SH-SY5Y (cell line): Measurements from ENCODE around the gene ADGRG6.

Experiments
- GATA2 ChIP-seq: IDR thresholded peaks from 2 replicates; pipeline ENCODE4 v1.6.1; 2011; ENCODE audit warnings: mild to moderate bottlenecking, low read depth, low read length
- GATA3 ChIP-seq: IDR thresholded peaks from 2 replicates; pipeline ENCODE4 v1.6.1; 2011; ENCODE audit warnings: low read depth, mild to moderate bottlenecking, low read length, moderate library complexity

Gene ADGRG6

DNA sequence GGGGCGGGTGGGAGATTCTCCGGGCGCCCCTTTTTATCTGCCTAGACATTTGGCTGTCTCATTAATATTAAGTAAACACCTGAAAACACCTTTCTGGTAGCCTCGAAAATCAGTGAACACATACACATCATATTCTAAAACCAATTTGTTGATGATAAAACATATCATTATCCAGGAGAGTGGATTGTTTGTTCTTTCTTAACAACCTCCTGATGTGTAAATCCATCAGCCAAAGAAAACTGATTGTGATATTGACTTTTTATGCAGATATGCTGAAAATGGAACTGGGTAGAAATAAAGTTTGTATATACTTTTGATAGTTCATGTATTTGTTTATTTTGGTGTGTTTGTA is 75.7 kb downstream of the ADGRG6 start:
- no peak for TF ChIP-seq GATA3
- TF ChIP-seq GATA2: no peak

DNA sequence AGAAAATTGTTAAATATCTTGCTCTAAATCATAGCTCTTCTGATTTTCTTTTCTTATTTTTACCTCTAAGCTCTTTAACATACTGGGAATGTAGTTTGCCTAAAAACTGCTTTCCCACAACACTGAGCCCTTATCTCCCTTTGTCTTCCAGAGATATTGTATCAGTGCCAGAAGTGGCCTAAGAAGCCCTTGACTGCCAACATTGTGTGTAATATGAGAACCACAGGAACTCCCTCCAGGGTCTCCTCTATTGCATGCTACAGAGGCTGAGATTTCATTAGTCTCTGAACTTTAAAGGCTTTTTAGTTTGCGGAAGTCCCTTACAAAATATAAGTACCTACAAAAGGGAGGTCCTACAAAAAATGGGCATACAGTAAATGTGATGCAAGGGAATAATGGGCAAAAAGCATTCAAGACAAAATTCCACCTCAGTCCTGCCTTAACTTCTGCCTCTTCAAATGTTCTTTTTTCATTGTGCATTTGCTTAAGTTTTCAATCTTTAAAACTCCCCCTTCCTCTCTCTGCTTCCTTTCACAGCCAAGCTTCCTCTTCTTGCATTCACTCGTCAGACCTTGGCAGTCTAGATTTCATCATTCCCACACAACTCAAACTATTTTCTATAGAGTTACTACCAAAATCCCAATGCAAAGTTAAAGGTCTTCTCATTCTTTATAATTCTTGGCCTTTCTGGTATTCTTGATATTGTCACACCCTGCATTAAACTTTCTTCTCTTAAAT is 76.5 kb downstream of the ADGRG6 start:
- TF ChIP-seq GATA3 (no peak), GATA2 (no peak)

DNA sequence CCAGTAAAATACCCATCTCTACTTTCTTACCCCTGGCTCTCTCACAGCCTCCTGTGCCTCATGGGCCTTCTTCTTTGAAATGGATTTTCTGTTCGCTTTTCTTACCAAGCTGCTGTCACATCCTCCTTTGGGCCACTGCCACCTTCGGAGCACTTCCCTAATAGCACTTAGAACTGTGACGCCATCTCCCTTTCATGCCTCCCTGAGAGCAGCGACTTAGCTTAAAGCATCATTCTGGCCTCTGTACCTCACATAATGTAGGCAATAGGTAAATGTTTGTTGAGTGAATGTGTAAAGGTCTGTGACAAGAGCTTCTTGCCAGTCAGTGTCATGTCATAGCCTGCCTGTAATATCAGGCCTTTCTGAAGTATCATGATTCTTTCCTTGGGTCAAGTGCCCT is 78.8 kb downstream of the ADGRG6 start:
- no peak for TF ChIP-seq GATA2

DNA sequence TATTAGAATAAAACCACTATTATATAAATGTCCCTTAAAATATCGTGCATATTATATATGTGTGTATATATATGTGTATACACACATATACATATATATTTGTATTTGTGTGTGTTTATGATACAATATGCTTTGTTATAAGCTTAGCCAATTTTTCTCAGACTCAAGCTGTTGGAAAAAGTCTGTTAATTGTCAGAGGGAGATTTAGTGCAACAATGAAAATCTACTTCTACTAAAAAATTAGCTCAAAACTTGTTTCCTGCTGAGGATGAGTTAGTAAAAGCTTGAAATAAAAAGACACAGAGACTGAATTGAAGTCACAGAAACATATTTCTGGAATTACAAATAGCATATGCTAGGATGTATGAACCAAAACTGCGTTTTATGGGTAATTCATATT is 79.4 kb downstream of the ADGRG6 start:
- TF ChIP-seq GATA3 (no peak), GATA2 (no peak)

DNA sequence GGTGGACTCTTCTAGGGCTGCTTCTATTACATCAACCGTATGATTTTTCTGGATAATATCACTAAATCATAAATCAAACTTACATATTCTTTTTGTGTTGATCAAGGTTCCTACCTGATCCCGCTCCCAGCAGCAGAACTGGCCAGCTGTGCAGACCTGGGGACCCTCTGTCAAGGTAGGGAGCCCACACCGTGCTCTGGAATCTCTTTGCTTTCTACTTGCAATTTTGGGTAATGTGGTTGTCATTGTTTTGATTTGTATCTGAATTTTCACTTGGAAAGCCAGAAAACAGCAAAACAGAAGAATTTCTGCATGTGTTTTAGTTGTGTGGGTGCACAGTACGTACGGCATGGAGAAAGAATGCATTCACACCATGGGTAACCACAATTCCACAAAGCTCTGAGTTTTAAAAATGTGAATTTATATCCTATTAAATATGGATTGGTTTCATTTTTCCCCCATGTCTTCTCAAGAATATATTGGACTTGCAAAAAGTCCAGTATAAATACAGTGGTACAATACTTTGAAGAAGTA is 80.1 kb downstream of the ADGRG6 start:
- TF ChIP-seq GATA3 (no peak), GATA2 (no peak)

DNA sequence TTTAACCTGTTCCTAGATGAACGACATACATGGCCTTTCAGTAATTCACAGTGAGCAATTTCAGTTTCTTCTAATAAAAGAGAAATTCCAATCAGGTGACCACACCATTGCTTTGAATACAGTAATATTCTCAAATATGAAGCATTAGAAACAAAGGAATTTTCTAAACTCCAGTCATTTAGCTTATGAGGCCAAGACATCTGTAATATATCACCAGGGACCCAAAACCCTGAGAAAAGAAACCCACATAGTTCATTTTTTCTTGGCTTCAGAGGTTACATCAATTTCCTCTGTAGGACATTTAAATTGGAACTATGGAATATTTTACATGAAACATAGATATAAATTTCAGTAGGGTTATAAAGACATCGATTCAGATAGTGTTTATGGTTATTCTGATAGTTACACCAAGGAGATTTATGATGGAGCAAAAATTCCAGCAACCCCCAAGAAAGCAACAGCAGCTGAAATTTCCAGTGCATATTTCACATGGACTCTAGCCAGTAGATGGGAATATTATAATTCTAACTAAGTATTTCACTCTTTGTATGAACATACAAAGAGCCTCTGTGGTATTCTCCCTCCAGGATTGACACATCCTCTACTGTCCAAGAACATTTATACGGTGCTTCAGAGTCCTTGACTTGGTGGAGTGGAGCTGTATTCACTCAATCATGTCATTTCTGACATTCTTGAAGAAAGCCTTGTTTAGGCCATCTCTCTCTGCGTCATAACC is 82.9 kb downstream of the ADGRG6 start:
- TF ChIP-seq GATA3: no peak

DNA sequence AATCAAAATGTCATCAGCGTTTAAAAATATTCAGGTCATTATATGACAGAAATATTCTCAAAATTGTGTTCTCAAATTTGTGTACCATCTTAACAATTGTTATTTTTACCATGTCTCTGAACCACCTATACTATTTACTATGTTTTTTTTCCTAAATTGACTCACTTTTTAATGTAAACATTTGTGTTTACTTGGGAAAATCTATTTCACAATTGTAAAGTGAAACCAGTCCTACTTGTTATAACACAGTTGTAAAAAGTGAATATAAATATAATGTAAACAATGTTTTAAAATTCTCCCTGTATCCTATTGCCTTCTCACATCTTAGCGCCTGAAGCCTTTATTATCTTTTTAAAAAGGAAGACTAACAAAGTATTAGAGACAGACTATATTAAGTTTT is 83.5 kb downstream of the ADGRG6 start:
- TF ChIP-seq GATA3 (no peak), GATA2 (no peak)

DNA sequence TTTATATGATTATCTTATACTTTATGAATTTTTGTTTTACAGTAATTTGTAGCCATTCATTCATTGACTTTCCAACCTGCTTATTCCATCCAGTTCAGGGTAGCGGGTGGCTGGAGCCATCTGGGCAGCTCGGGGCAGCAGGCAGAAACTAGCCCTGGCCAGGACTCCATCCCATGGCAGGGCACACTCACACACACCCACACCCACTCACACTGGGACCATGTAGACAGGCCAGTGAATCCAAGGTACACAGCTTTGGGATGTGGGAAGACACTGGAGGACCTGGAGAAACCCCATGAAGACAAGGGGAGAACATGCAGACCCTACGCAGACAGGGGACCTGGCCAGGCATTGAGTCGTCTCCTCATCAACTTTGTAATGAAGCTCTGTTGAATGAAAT is 84.8 kb downstream of the ADGRG6 start:
- TF ChIP-seq GATA3 (no peak), GATA2 (no peak)

DNA sequence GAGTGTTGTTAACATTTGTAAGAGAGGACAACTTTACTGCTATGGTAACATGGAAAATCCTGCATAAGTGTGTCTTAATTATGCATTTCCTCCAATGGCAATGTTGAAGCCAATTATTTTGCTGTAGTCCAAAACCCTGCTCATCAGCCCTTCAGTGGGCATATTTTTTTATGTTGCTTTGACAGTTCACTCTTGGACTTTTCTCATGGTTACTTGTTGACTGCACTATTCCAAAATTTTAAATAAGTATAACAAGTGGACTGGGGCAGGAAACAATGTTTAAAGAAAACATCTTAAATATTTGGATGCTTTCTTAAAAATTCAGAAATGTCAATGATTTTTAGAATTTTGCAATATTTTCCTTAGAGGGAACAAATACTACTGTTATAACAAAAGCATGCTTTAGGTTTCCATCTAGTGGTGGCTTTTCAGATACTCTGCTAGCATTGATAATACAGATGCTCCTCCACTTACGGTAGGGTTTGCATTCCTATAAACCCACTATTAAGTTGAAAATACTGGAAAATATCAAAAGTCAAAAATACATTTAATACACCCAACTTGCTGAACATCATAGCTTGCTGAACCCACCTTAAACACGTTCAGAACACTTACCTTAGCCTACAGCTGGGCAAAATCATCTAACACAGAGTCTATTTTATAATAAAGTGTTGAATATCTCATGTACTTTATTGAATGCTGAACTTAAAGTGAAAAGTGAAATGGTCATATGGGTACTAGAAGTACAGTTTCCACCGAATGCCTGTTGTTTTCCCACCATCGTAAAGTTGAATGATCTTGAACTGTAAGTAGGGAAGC is 86.4 kb downstream of the ADGRG6 start:
- TF ChIP-seq GATA3 (no peak), GATA2 (no peak)

DNA sequence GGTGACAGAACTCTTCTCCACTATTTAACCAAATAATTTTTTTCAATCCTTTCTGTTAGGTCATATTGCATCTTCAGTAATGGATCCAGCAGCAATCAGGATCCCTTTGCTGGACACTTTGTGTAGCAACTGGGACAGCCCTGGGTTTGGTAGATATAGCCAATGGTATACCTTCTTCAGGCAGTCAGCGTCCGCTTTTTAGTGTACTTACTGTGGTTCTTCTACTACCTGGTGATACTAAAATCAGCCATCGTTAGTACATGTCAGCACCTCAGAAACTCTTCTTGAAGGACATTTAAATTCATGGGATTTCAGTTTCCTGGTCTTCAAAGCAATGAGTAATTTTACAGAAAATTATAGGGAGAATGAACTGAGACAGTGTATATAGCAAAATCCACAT is 93.5 kb downstream of the ADGRG6 start:
- TF ChIP-seq GATA2 (no peak), GATA3 (no peak)

DNA sequence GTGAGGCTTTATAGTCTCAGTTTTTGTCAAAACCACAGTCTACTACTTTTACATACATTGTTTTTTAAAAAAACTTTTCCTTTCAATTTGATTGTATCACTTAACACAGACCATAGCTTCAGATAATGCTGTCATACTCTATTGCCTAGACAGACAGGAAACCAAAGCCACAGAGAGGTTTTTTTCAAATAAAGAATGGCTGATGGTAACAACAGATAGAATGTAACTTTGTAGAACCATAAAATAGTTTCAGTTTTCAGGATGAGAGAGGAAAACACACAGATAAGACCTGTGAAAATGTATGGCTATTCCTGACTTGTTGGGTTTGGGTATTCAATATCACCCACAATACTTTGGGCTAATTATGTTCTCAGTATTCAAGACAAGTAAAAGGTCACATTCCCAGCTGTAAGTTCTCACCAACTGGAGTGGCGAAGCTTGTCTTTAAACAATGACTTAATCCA is 94.0 kb downstream of the ADGRG6 start:
- no peak for TF ChIP-seq GATA2
- no peak for TF ChIP-seq GATA3

DNA sequence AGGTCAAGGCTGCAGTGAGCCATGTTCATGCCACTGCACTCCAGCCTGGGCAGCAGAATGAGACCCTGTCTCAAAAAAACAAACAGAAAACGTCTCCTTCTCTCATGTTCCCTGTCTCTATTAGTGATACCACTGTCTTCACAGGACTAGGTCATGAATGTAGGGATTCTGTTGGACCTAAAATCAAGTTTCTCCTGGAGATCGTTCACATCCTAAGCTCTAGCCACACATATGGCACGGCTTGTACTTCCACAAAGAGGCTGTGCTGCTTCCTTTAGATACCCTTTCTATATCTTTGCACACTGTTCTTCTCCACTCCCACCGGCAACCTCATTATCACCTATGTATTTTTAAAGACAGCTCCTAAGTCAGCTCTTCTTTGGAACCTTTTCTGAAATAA is 96.5 kb downstream of the ADGRG6 start:
- no peak for TF ChIP-seq GATA3
- no peak for TF ChIP-seq GATA2

DNA sequence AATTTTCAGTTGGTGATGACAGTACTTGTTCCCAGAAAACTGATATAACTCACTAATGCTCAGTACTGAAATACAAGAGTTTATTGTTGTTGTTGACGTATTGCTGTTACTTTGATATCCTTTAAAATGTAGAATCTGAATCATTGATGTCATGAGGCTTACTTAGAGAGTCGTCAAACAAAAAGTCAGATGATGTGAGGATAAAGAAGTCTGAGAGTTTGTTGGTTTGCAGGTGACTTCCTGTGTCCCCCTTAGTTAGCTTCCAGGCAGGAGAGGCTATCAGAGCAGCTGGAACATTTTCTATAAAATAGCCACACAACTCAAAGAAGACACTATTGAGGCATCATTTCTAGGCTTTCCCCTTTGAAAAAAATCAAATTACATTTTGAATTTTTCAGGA is 97.9 kb downstream of the ADGRG6 start:
- TF ChIP-seq GATA3 (no peak), GATA2 (no peak)

DNA sequence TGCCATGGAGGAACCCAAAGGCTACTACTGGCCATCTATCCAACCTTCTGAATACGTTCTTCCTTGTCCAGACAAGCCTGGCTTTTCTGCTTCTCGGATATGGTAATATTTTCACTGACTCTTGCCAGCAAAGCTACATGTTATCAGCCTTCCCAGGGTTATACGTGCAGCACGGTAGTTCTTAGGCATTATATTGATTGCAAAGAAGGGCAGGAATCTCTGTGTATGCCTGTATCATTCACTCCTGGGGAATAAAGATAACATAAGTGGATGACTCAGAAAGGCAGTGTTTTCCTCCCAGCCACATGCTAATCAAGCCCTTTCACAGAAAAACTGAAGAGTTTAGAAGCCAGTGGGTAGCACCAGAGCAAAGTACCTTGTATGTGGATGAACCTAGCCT is 98.7 kb downstream of the ADGRG6 start:
- TF ChIP-seq GATA2 (no peak), GATA3 (no peak)

DNA sequence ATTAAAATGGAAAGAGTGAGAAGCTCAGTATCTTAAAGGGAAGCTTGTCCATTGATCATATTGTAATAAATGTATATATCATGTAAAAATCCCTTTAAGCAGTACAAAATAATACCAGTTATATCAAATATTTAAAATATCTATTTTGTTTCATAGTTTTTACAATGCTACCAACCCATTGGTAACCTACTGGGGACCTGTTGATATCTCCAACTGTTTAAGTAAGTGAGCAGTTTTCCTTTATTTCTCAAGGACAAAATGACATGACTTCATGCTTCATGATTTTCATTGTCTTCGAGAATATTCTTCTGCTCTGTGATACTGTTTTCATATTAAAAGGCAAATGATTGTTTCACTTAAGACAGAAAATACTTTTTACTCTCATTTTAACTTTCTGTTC is 100.0 kb downstream of the ADGRG6 start:
- TF ChIP-seq GATA2: no peak
